Measurements from ENCODE around the gene TMEM63C.

The TMEM63C gene

GRCh38 chr14:77286576-77286975 is 105.0 kb downstream of the TMEM63C start:
- H3K36me3 ChIP-seq, result peaks cover 46% of the 10 kb centered on the region
- H3K4me3 ChIP-seq (ENCODE audit: low read depth, low read length), result no peak overlapping the region

DNA sequence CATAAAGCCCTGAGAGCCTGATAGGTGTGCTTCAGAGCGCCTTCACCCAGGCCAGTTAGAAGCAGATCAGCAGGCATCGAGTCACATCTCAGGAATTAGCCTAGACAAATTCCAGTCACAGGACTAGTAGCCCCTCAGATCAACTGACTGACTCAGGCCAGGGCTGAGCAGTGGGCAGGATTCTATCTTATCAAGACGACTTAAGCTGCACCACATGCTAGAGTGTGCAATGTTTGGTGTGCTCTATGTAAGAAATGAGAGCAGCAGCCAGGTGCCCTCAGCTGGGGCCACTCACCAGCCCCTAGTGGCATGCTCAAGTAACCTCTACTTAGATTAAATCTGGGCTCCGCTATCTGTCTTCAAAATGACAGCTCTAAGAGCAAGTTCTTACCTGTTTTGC is 109.1 kb downstream of the TMEM63C start:
- H3K27me3 ChIP-seq (ENCODE audit: insufficient read depth, low read depth, severe bottlenecking), result no peaks in the 10 kb centered on the region
- TF ChIP-seq CTCF (IDR thresholded peaks at IDR 0.05; ENCODE audit: low read depth, low read length), result peak; percentile 48
- H3K4me3 ChIP-seq (ENCODE audit: low read depth, low read length), result no peak overlapping the region
- H3K27ac ChIP-seq, result no peak overlapping the region
- no peaks in the 10 kb centered on the region for H3K9me3 ChIP-seq (ENCODE audit: severe bottlenecking)
- H3K36me3 ChIP-seq, result peaks cover 29% of the 10 kb centered on the region
- DNase-seq, result peak; percentile 43

More at GRCh38 chr14:77286576-77286975, 105.0 kb downstream of the TMEM63C start:
- H3K27me3 ChIP-seq (ENCODE audit: insufficient read depth, low read depth, severe bottlenecking), result no peaks in the 10 kb centered on the region
- no peaks in the 10 kb centered on the region for H3K9me3 ChIP-seq (ENCODE audit: severe bottlenecking)
- no peak overlapping the region for H3K27ac ChIP-seq
- DNase-seq, result no peak
- no peak for TF ChIP-seq CTCF (IDR thresholded peaks at IDR 0.05; ENCODE audit: low read depth, low read length)

DNA sequence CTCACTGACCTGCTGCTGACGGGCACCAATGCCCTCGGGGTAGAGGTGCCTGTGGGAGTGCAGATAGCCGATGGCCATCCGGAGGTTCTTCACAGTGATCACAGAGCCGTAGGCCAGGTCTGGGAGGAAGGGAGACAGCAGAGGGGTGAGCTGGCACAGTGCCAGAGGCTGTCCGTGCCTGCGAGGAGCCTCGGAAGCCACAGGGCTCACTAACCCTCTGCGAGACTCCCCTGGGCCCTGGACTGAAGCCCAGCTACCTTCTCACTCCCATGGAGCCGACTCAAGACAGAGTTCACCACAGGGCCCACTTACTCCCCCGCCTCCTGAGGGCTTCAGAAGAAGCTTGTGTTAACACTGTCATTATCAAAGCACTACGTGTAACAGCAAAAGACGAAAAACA is 114.6 kb downstream of the TMEM63C start:
- Histone ChIP-seq H3K27ac (no peak overlapping the region), H3K36me3 (peaks cover 54% of the 10 kb centered on the region), H3K27me3 (ENCODE audit: insufficient read depth, low read depth, severe bottlenecking) (no peaks in the 10 kb centered on the region), H3K9me3 (ENCODE audit: severe bottlenecking) (no peaks in the 10 kb centered on the region), H3K4me3 (ENCODE audit: low read depth, low read length) (no peak overlapping the region)
- no peak for DNase-seq
- no peak for TF ChIP-seq CTCF (IDR thresholded peaks at IDR 0.05; ENCODE audit: low read depth, low read length)

DNA sequence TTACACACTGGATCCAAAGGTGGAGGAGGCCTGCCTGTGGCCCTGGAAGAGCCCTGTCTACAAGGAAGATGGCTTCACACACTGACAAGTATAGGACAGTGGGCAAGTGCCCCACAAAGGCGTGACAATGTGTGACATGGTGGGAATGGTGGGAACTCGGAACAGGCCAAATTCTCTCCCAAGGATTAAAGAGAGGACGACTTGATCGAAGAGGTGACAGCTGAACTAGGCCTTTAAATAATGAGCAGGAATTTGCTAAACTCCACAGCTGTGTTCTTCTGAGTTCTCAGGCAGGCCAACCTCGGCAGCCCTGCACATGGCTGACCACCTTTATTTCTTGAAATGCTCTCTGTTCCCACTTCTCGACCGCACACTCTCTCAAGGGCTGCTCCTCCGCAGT is 115.3 kb downstream of the TMEM63C start:
- TF ChIP-seq CTCF (IDR thresholded peaks at IDR 0.05; ENCODE audit: low read depth, low read length), result no peak
- DNase-seq, result no peak
- H3K36me3 ChIP-seq, result peaks cover 59% of the 10 kb centered on the region

DNA sequence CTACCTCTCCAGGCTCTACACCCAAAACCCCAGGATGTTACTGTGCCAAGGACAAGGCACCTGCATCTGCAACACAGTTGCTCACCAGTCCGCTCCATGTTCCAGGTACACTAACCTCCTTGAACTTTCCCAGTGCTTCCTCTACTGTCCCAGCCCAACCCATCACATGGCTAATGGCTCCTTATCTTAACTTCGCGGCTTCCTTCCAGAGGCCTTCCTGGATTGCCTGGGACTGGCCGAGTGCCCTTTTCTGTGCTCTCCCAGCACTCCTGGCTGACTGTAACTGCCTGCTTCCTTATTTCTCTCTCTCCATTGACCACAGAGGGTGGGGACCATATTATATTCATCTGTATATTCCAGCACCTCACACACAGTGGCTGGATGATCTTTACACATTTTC is 118.2 kb downstream of the TMEM63C start:
- H3K36me3 ChIP-seq, result peaks cover 56% of the 10 kb centered on the region
- no peaks in the 10 kb centered on the region for H3K9me3 ChIP-seq (ENCODE audit: severe bottlenecking)
- H3K27ac ChIP-seq, result no peak overlapping the region
- no peaks in the 10 kb centered on the region for H3K27me3 ChIP-seq (ENCODE audit: insufficient read depth, low read depth, severe bottlenecking)
- H3K4me3 ChIP-seq (ENCODE audit: low read depth, low read length), result no peak overlapping the region
- no peak for TF ChIP-seq CTCF (IDR thresholded peaks at IDR 0.05; ENCODE audit: low read depth, low read length)
- no peak for DNase-seq

More for the DNA sequence above, 115.3 kb downstream of the TMEM63C start:
- Histone ChIP-seq H3K4me3 (ENCODE audit: low read depth, low read length) (no peak overlapping the region), H3K9me3 (ENCODE audit: severe bottlenecking) (no peaks in the 10 kb centered on the region), H3K27ac (no peak overlapping the region), H3K27me3 (ENCODE audit: insufficient read depth, low read depth, severe bottlenecking) (no peaks in the 10 kb centered on the region)

GRCh38 chr14:77301103-77301502 is 119.5 kb downstream of the TMEM63C start:
- Histone ChIP-seq H3K4me3 (ENCODE audit: low read depth, low read length) (no peak overlapping the region), H3K27me3 (ENCODE audit: insufficient read depth, low read depth, severe bottlenecking) (no peaks in the 10 kb centered on the region), H3K9me3 (ENCODE audit: severe bottlenecking) (no peaks in the 10 kb centered on the region), H3K27ac (peak overlapping the region; percentile 2; the same call in 1 of the 2 replicates), H3K36me3 (peaks cover 51% of the 10 kb centered on the region)
- peak; percentile 91 for DNase-seq
- TF ChIP-seq CTCF (IDR thresholded peaks at IDR 0.05; ENCODE audit: low read depth, low read length), result peak; percentile 83
